CD14-positive monocyte (primary cell): ENCODE data around the gene SUPT20HL1. TPM values are rescaled to one million over a fixed set of nuclear protein-coding genes. Genes with fewer than 3 reads are reported as not detected.

Experiments used
- DNase-seq, 3 donors: peaks; one replicate each; pipeline ENCODE4 v3.0.0-alpha.2; 2011 to 2022
- H2AFZ ChIP-seq: 2 replicates; pipeline ENCODE4 v1.6.0; 2012; ENCODE audit warnings: mild to moderate bottlenecking, low read depth, low read length, inconsistent platforms; ENCODE audit not compliant: insufficient read depth, poor library complexity, severe bottlenecking
- H3K27ac ChIP-seq, 2 donors: 1 replicate in 1 of 2; 2 replicates in 1 of 2; pipeline ENCODE4 v1.5.1; 2012 to 2013; ENCODE audit warnings: low read length in 2 of 2, control low read depth in 1 of 2, inconsistent platforms in 1 of 2, low read depth in 1 of 2, mild to moderate bottlenecking in 1 of 2
- H3K27me3 ChIP-seq, 2 donors: one replicate each; pipeline versions ENCODE4 v1.6.0 to v1.6.1; 2011 to 2013; ENCODE audit warnings: low read length in 2 of 2; ENCODE audit not compliant: control insufficient read depth in 2 of 2, insufficient read depth in 2 of 2
- H3K36me3 ChIP-seq, 2 donors: replicated peaks in 1 of 2; 1 replicate in 1 of 2; 2 replicates in 1 of 2; pipeline versions ENCODE4 v1.5.1 to v1.6.1; 2012 to 2013; ENCODE audit warnings: low read length in 2 of 2, control low read depth in 1 of 2, inconsistent platforms in 1 of 2, mild to moderate bottlenecking in 1 of 2; ENCODE audit not compliant: insufficient read depth in 2 of 2, control insufficient read depth in 1 of 2
- H3K4me1 ChIP-seq, 2 donors: 1 replicate in 1 of 2; 2 replicates in 1 of 2; pipeline versions ENCODE4 v1.5.1 to v1.6.1; 2012 to 2013; ENCODE audit warnings: low read length in 2 of 2, control low read depth in 1 of 2, inconsistent platforms in 1 of 2, mild to moderate bottlenecking in 1 of 2, moderate library complexity in 1 of 2; ENCODE audit not compliant: insufficient read depth in 2 of 2, control insufficient read depth in 1 of 2
- H3K4me2 ChIP-seq: replicated peaks from 2 replicates; pipeline ENCODE3; 2012; ENCODE audit warnings: low read length, moderate library complexity, mild to moderate bottlenecking; ENCODE audit not compliant: poor library complexity, severe bottlenecking; ENCODE audit errors: extremely low read depth
- H3K4me3 ChIP-seq, 3 experiments: fragments of 200-600 bp in 1 of 3; sonication (generic) in 1 of 3; replicated peaks in 1 of 3; 1 replicate in 2 of 3; 2 replicates in 1 of 3; pipeline ENCODE4 v1.5.1; 2011 to 2013; ENCODE audit warnings: low read length in 3 of 3, mild to moderate bottlenecking in 3 of 3, control low read depth in 2 of 3, low read depth in 2 of 3, inconsistent platforms in 1 of 3, moderate library complexity in 1 of 3
- H3K79me2 ChIP-seq: 2 replicates; pipeline ENCODE4 v1.6.0; 2012; ENCODE audit warnings: mild to moderate bottlenecking, control low read depth, inconsistent platforms, low read length, moderate library complexity; ENCODE audit not compliant: insufficient read depth
- H3K9ac ChIP-seq: 2 replicates; pipeline ENCODE4 v1.6.0; 2017; ENCODE audit warnings: low read length, mild to moderate bottlenecking; ENCODE audit not compliant: insufficient read depth, poor library complexity, severe bottlenecking
- H3K9me3 ChIP-seq, 2 donors: replicated peaks in 1 of 2; 1 replicate in 1 of 2; 2 replicates in 1 of 2; pipeline versions ENCODE4 v1.5.1 to v1.6.1; 2012 to 2013; ENCODE audit warnings: low read length in 2 of 2, control low read depth in 1 of 2; ENCODE audit not compliant: control insufficient read depth in 1 of 2, insufficient read depth in 1 of 2
- H4K20me1 ChIP-seq: 2 replicates; pipeline ENCODE4 v1.6.0; 2012; ENCODE audit warnings: mild to moderate bottlenecking, low read length, control low read depth, moderate library complexity; ENCODE audit not compliant: insufficient read depth
- H3K27ac Mint-ChIP-seq, 7 donors: one replicate each; pipeline ENCODE4 v1.8.0; 2020; ENCODE audit warnings: mild to moderate bottlenecking in 7 of 7, mixed read lengths in 7 of 7, moderate library complexity in 6 of 7, inconsistent platforms in 2 of 7
- H3K27me3 Mint-ChIP-seq, 3 donors: one replicate each; pipeline ENCODE4 v1.8.0; 2021 to 2022; ENCODE audit warnings: low read depth in 3 of 3, mild to moderate bottlenecking in 3 of 3, mixed read lengths in 3 of 3, moderate library complexity in 3 of 3, inconsistent platforms in 1 of 3
- H3K36me3 Mint-ChIP-seq, 2 donors: one replicate each; pipeline ENCODE4 v1.8.0; 2020; ENCODE audit warnings: mixed read lengths in 2 of 2, inconsistent platforms in 1 of 2, mild to moderate bottlenecking in 1 of 2
- H3K4me1 Mint-ChIP-seq: one replicate; pipeline ENCODE4 v1.8.0; 2020; ENCODE audit warnings: mild to moderate bottlenecking, mixed read lengths
- H3K4me3 Mint-ChIP-seq, 2 donors: one replicate each; pipeline ENCODE4 v1.8.0; 2020; ENCODE audit warnings: mild to moderate bottlenecking in 2 of 2, mixed read lengths in 2 of 2, moderate library complexity in 1 of 2
- H3K9me3 Mint-ChIP-seq, 7 donors: one replicate each; pipeline ENCODE4 v1.8.0; 2020 to 2022; ENCODE audit warnings: mixed read lengths in 7 of 7, mild to moderate bottlenecking in 6 of 7, moderate library complexity in 6 of 7, inconsistent platforms in 2 of 7
- WGBS: methylation state at CpG from one replicate; pipeline ENCODE4 v1.1.5; 2013; ENCODE audit warnings: missing lambda C conversion rate; ENCODE audit not compliant: insufficient coverage; 5-methylcytosine and 5-hydroxymethylcytosine counted together
- intact Hi-C, 2 donors: fragments of 100-400 bp; cut with micrococcal nuclease; formaldehyde crosslinking; loops; one replicate each; pipeline versions ENCODE4 v1.15.0 to v1.15.1; 2023
- polyA plus RNA-seq, 3 donors: library from polyadenylated mRNA; depleted of rRNA in 1 of 3; unstranded in 2 of 3; stranded (reverse) in 1 of 3; fragments of 300-500 nt in 2 of 3; fragments of >200 nt in 1 of 3; fragmentation: Illumina TruSeq in 2 of 3; gene quantifications; 1 replicate in 2 of 3; 2 replicates in 1 of 3; pipeline ENCODE4 v1.2.3, GENCODE V29; 2012 to 2021
- TF ChIP-seq, protein P1 (sequence below): fragments of 200-600 bp; IDR thresholded peaks from one replicate; pipeline ENCODE4 v1.8.0; 2022; ENCODE audit warnings: antibody characterized with exemption, mild to moderate bottlenecking

Gene SUPT20HL1
- polyA plus RNA-seq, 3 donors = not detected

DNA sequence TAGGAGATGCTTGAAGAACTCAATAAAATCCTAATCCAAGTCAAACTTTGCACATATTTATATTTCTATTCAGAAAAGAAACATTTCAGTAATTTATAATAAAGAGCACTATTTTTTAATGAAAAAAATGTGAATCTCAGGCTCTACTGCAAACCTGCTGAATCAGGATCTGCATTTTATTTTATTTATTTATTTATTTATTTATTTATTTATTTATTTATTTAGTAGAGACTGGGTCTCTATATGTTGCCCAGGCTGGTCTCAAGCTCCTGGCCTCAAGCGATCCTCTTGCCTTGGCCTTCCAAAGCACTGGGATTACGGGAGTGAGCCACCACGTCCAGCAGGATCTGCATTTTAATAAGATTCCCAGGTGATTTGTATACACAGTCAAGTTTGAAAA lies 16.0 kb downstream of the SUPT20HL1 start:
- H3K4me3 Mint-ChIP-seq = no peak overlapping the region
- no peaks in the 10 kb centered on the region for H3K9me3 Mint-ChIP-seq
- peaks cover 0 to 3% of the 10 kb centered on the region in 2 donors for H3K4me1 ChIP-seq
- intact Hi-C loops = no loop called here
- no peaks in the 10 kb centered on the region for H3K79me2 ChIP-seq
- TF ChIP-seq, protein P1, sequence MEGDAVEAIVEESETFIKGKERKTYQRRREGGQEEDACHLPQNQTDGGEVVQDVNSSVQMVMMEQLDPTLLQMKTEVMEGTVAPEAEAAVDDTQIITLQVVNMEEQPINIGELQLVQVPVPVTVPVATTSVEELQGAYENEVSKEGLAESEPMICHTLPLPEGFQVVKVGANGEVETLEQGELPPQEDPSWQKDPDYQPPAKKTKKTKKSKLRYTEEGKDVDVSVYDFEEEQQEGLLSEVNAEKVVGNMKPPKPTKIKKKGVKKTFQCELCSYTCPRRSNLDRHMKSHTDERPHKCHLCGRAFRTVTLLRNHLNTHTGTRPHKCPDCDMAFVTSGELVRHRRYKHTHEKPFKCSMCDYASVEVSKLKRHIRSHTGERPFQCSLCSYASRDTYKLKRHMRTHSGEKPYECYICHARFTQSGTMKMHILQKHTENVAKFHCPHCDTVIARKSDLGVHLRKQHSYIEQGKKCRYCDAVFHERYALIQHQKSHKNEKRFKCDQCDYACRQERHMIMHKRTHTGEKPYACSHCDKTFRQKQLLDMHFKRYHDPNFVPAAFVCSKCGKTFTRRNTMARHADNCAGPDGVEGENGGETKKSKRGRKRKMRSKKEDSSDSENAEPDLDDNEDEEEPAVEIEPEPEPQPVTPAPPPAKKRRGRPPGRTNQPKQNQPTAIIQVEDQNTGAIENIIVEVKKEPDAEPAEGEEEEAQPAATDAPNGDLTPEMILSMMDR = no peak
- H3K4me2 ChIP-seq = no peak overlapping the region
- peaks cover 0 to 15% of the 10 kb centered on the region in 2 donors for H3K27me3 ChIP-seq
- WGBS = no CpG with 5 or more reads among the region's 3 CpGs
- no peak for DNase-seq
- peaks cover 4% of the 10 kb centered on the region for H3K4me1 Mint-ChIP-seq
- no peaks in the 10 kb centered on the region for H3K9me3 ChIP-seq
- H3K27me3 Mint-ChIP-seq = peaks cover 0 to 28% (median 2%) of the 10 kb centered on the region in 3 donors
- H2AFZ ChIP-seq = no peak overlapping the region
- no peak overlapping the region for H3K27ac ChIP-seq
- H3K4me3 ChIP-seq = no peak overlapping the region
- H3K9ac ChIP-seq = no peak overlapping the region
- no peaks in the 10 kb centered on the region for H3K36me3 Mint-ChIP-seq
- H3K27ac Mint-ChIP-seq = no peak overlapping the region
- no peaks in the 10 kb centered on the region for H4K20me1 ChIP-seq
- H3K36me3 ChIP-seq = no peaks in the 10 kb centered on the region

DNA sequence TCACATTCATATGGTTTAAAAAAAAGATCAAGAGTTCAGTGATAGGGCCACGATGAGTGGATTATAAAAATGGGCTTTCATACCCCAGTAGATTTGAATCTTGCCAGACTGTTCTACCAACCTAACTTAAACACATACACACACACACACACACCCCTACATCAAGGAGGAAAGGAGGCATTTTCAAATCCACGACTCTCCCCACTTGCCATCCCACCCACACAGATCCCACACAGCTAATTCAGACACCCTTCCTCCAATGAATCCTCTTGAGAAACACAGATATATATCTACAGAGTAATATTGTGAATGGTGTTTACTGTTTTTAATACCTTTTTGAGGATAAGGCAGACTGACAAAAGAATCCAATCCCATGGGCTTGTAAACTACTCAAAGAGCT lies 16.8 kb downstream of the SUPT20HL1 start:
- intact Hi-C loops = no loop called here
- Mint-ChIP-seq H3K27ac (no peak overlapping the region), H3K4me3 (no peak overlapping the region), H3K36me3 (no peaks in the 10 kb centered on the region), H3K9me3 (no peaks in the 10 kb centered on the region), H3K4me1 (no peaks in the 10 kb centered on the region), H3K27me3 (peaks cover 0 to 24% (median 2%) of the 10 kb centered on the region in 3 donors)
- WGBS = no CpG with 5 or more reads among the region's 2 CpGs
- no peak for DNase-seq
- Histone ChIP-seq H3K9me3 (no peaks in the 10 kb centered on the region), H3K79me2 (no peaks in the 10 kb centered on the region), H3K27ac (no peak overlapping the region), H2AFZ (no peak overlapping the region), H3K4me2 (no peak overlapping the region), H3K27me3 (peaks cover 0 to 15% of the 10 kb centered on the region in 2 donors), H3K36me3 (no peaks in the 10 kb centered on the region), H3K4me1 (no peaks in the 10 kb centered on the region), H3K9ac (no peak overlapping the region), H3K4me3 (no peak overlapping the region), H4K20me1 (no peaks in the 10 kb centered on the region)
- TF ChIP-seq, protein P1 = no peak
